ENCODE data around the gene NARS2. TPM values are rescaled to one million over a fixed set of nuclear protein-coding genes. Genes with fewer than 3 reads are reported as not detected.

The NARS2 gene
- total and polyA plus RNA-seq, 7 donors = 12.8 to 22.3 (median 14.5) TPM

DNA sequence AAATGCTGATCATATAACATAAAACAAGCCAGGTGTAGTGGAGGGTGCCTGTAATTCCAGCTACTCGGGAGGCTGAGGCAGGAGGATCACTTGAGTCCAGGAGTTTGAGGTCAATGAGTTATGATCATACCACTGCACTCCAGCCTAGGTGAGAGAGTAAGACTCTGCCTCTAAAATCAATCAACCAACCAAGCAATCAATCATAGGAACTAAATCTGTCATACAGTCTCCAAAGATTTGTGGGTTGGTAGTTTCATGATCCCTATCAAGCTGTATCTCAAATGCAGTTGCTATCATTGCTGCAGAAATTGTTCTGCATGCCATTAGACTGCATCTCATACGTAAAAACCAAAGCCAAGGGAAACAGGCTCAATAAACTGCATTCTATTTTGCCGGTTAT is 33.1 kb downstream of the NARS2 start:
- Histone ChIP-seq H3K4me3 (no peak overlapping the region), H3K4me1 (no peaks in the 10 kb centered on the region), H3K9me3 (no peaks in the 10 kb centered on the region), H3K27me3 (ENCODE audit: insufficient read depth in 3 of 3, low read length in 2 of 3) (no peaks in the 10 kb centered on the region), H3K27ac (no peak overlapping the region), H3K36me3 (ENCODE audit: insufficient read depth in 1 of 2, low read depth in 1 of 2) (no peaks in the 10 kb centered on the region)
- TF ChIP-seq, protein P1, sequence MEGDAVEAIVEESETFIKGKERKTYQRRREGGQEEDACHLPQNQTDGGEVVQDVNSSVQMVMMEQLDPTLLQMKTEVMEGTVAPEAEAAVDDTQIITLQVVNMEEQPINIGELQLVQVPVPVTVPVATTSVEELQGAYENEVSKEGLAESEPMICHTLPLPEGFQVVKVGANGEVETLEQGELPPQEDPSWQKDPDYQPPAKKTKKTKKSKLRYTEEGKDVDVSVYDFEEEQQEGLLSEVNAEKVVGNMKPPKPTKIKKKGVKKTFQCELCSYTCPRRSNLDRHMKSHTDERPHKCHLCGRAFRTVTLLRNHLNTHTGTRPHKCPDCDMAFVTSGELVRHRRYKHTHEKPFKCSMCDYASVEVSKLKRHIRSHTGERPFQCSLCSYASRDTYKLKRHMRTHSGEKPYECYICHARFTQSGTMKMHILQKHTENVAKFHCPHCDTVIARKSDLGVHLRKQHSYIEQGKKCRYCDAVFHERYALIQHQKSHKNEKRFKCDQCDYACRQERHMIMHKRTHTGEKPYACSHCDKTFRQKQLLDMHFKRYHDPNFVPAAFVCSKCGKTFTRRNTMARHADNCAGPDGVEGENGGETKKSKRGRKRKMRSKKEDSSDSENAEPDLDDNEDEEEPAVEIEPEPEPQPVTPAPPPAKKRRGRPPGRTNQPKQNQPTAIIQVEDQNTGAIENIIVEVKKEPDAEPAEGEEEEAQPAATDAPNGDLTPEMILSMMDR (IDR thresholded peaks at IDR 0.05) = no peak
- ATAC-seq = no peak
- intact Hi-C loops (cut with DNase I) = no loop called here
- WGBS, 3 donors = 81 to 90% (median 86%) methylated on average over 3 of the region's 3 CpGs
- DNase-seq = no peak

DNA sequence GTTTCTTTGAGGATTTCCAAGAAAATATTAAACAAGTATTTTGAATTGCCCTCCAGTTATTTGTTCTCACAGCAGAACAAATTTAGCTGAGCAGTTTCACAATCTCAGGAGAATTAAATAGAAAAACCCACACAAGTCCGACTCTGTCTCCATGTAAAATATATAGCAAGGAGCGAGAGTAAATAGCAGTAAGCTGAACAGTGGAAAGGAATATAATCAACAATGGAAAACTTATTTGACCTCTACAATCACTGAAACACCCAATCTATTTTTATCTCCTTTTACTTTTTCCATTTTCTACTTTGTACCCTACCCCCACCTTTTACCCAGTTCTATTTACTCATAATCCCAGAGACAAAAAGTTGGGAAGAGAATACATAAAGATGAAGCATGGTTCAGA is 34.4 kb downstream of the NARS2 start:
- H3K27ac ChIP-seq = no peak overlapping the region
- no peaks in the 10 kb centered on the region for H3K4me1 ChIP-seq
- TF ChIP-seq, protein P1 (IDR thresholded peaks at IDR 0.05) = no peak
- intact Hi-C loops (cut with DNase I) = no loop called here
- no peaks in the 10 kb centered on the region for H3K9me3 ChIP-seq
- ATAC-seq (no peak), DNase-seq (no peak)
- 46 to 62% (median 54%) methylated on average over 2 of the region's 2 CpGs for WGBS, 3 donors
- H3K36me3 ChIP-seq (ENCODE audit: insufficient read depth in 1 of 2, low read depth in 1 of 2) = no peaks in the 10 kb centered on the region
- H3K27me3 ChIP-seq (ENCODE audit: insufficient read depth in 3 of 3, low read length in 2 of 3) = no peaks in the 10 kb centered on the region
- no peak overlapping the region for H3K4me3 ChIP-seq

DNA sequence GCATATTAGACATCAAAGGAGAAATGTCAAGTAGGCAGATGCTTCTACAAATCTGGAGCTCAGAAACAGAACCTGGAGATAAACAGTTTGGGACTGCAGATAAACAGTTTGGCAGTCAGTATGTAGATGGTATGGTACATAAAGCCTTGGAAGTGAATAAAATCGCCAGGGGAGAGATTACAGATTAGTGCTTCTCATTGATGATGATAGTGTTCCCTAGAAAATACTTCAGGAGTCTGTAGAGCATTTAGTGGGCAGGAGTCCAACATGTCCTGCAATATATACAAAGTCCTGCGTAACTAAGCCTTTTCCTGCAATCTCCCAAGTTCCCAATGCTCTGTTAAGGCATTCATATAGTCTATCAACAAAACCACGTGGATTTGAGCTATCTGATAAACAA is 35.2 kb downstream of the NARS2 start:
- DNase-seq (no peak), ATAC-seq (no peak)
- intact Hi-C loops (cut with DNase I) = no loop called here
- H3K4me3 ChIP-seq = no peak overlapping the region
- no peaks in the 10 kb centered on the region for H3K27me3 ChIP-seq (ENCODE audit: insufficient read depth in 3 of 3, low read length in 2 of 3)
- H3K9me3 ChIP-seq = no peaks in the 10 kb centered on the region
- no peaks in the 10 kb centered on the region for H3K36me3 ChIP-seq (ENCODE audit: insufficient read depth in 1 of 2, low read depth in 1 of 2)
- TF ChIP-seq, protein P1 (IDR thresholded peaks at IDR 0.05) = no peak
- no peak overlapping the region for H3K27ac ChIP-seq
- H3K4me1 ChIP-seq = no peaks in the 10 kb centered on the region
- 80 to 83% (median 80%) methylated on average over 3 of the region's 3 CpGs for WGBS, 3 donors

DNA sequence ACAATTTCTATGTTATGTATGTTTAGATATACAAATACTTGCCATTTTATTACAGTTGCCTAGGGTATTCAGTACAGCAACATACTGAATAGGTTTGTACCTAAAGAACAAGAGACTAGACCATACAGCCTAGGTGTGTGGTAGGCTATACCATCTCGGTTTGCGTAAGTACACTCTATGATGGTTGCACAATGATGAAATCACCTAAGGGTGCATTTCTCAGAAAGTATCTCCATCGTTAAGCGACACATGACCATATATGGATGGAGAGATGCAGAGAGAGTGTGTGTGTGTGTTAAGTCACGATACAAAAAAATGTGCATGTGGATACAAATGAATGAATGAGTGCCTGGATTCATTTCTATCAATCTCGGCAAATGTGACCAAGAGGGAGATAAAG is 37.7 kb downstream of the NARS2 start:
- intact Hi-C loops (cut with DNase I) = no loop called here
- no peaks in the 10 kb centered on the region for H3K36me3 ChIP-seq (ENCODE audit: insufficient read depth in 1 of 2, low read depth in 1 of 2)
- H3K27ac ChIP-seq = no peak overlapping the region
- 95 to 97% (median 97%) methylated on average over 6 of the region's 6 CpGs for WGBS, 3 donors
- H3K4me3 ChIP-seq = no peak overlapping the region
- TF ChIP-seq, protein P1 (IDR thresholded peaks at IDR 0.05) = no peak
- H3K27me3 ChIP-seq (ENCODE audit: insufficient read depth in 3 of 3, low read length in 2 of 3) = no peaks in the 10 kb centered on the region
- ATAC-seq (no peak), DNase-seq (no peak)
- no peaks in the 10 kb centered on the region for H3K9me3 ChIP-seq
- no peaks in the 10 kb centered on the region for H3K4me1 ChIP-seq

DNA sequence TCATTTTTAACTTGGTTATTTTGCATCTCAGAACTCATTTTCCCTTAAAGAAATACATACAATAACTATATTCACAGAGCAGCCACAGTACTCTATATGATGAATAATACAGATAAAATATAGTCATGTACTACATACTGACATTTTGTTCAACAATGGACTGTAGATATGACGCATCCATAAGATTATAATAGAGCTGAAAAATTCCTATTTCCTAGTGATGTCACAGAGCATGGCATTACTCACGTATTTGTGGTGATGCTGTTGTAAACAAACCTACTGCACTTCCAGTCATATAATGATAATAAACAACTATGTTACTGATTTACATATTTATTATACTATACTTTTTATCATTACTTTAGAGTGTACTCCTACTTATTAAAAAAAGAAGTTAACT is 38.7 kb downstream of the NARS2 start:
- Histone ChIP-seq H3K27ac (no peak overlapping the region), H3K4me3 (no peak overlapping the region), H3K27me3 (ENCODE audit: insufficient read depth in 3 of 3, low read length in 2 of 3) (no peaks in the 10 kb centered on the region), H3K4me1 (no peaks in the 10 kb centered on the region), H3K9me3 (no peaks in the 10 kb centered on the region), H3K36me3 (ENCODE audit: insufficient read depth in 1 of 2, low read depth in 1 of 2) (no peaks in the 10 kb centered on the region)
- no peak for ATAC-seq
- TF ChIP-seq, protein P1 (IDR thresholded peaks at IDR 0.05) = no peak
- intact Hi-C loops (cut with DNase I) = no loop called here
- DNase-seq = no peak
- 95 to 98% (median 96%) methylated on average over 2 of the region's 2 CpGs for WGBS, 3 donors
